GM21737 (cell line): ENCODE data around the gene ZSWIM3.
"Not testable (repeated sequence)": the region's sequence is repeated elsewhere in the genome, so short reads cannot be mapped to it uniquely, and the experiment has no call there.

Experiments used
- ATAC-seq: cut with Tn5 transposase; IDR thresholded peaks from one replicate; pipeline ENCODE4 v1.9.1; 2021; ENCODE audit warnings: mild to moderate bottlenecking, moderate library complexity; ENCODE audit not compliant: unreplicated experiment

The ZSWIM3 gene

GRCh38 chr20:45890077-45890984 is 32.9 kb downstream of the ZSWIM3 start:
- ATAC-seq = no peak

GRCh38 chr20:45890985-45891983 is 33.9 kb downstream of the ZSWIM3 start, which contains the start of the genes CTSA and NEURL2:
Gene CTSA, plus strand, starts transcription at chr20:45891335. Its CDS starts 234 bp downstream, at chr20:45891569.
Gene NEURL2, minus strand, starts transcription at chr20:45891208. Its CDS starts 217 bp downstream, at chr20:45890991.
- peak; percentile 62 for ATAC-seq

- ATAC-seq = no peak
These were observed 34.8 kb downstream of the ZSWIM3 start for GRCh38 chr20:45892049-45892825.

- ATAC-seq = no peak
These were observed 35.5 kb downstream of the ZSWIM3 start for GRCh38 chr20:45892828-45893500.

- no peak for ATAC-seq
These were observed 36.4 kb downstream of the ZSWIM3 start for GRCh38 chr20:45893831-45894230.

- no peak for ATAC-seq
These were observed 37.4 kb downstream of the ZSWIM3 start for GRCh38 chr20:45894797-45895196.

GRCh38 chr20:45896641-45897161 is 39.3 kb downstream of the ZSWIM3 start:
- no peak for ATAC-seq

- no peak for ATAC-seq
These were observed 39.9 kb downstream of the ZSWIM3 start for GRCh38 chr20:45897289-45897688.

GRCh38 chr20:45897692-45898091 is 40.3 kb downstream of the ZSWIM3 start:
- ATAC-seq = no peak

- no peak for ATAC-seq
These were observed 40.9 kb downstream of the ZSWIM3 start for GRCh38 chr20:45898285-45898684.

GRCh38 chr20:45899046-45899835 is 41.8 kb downstream of the ZSWIM3 start:
- ATAC-seq = no peak

GRCh38 chr20:45901332-45901731 is 43.9 kb downstream of the ZSWIM3 start:
- not testable (repeated sequence) for ATAC-seq

- no peak for ATAC-seq
These were observed 44.8 kb downstream of the ZSWIM3 start for GRCh38 chr20:45902199-45902701.

- ATAC-seq = no peak
These were observed 47.4 kb downstream of the ZSWIM3 start for GRCh38 chr20:45904583-45905504.

- no peak for ATAC-seq
These were observed 48.2 kb downstream of the ZSWIM3 start for GRCh38 chr20:45905505-45906079.

GRCh38 chr20:45907219-45907948 is 50.0 kb downstream of the ZSWIM3 start:
- no peak for ATAC-seq

GRCh38 chr20:45908084-45908483 is 50.7 kb downstream of the ZSWIM3 start:
- ATAC-seq = no peak
